Erythroblast (primary cell): ENCODE measurements around the gene TTC33.

ENCODE experiments used
- GATA1 ChIP-seq: IDR thresholded peaks from 2 replicates; pipeline ENCODE4 v1.6.1; 2011; ENCODE audit warnings: low read depth, mild to moderate bottlenecking, control low read depth, low read length, moderate library complexity
- POLR2A ChIP-seq: IDR thresholded peaks from 2 replicates; pipeline ENCODE4 v1.6.1; 2011; ENCODE audit warnings: mild to moderate bottlenecking, low read length

- TF ChIP-seq POLR2A = no peak
- TF ChIP-seq GATA1 = no peak
Measured at GRCh38 chr5:40606077-40606765, 149.5 kb downstream of the TTC33 start.
